Stimulated activated memory B cell treated with anti-CD40 and anti-IgM and Interleukin-4, amounts not matched to agents 10 μg/mL and 1 μg/mL and 100 μg/mL, for 72 hours (primary cell): ENCODE data around the gene KLHL8.
"Not testable (repeated sequence)": the region's sequence is repeated elsewhere in the genome, so short reads cannot be mapped to it uniquely, and the experiment has no call there.

Source experiments
- ATAC-seq: fragments of 150-1000 bp; cut with Tn5 transposase; 2 replicates; pipeline ENCODE4 v1.10.0; 2021
- H3K27ac Mint-ChIP-seq: one replicate; pipeline ENCODE4 v1.8.0; 2022; ENCODE audit warnings: mild to moderate bottlenecking, mixed read lengths
- H3K27me3 Mint-ChIP-seq: one replicate; pipeline ENCODE4 v1.8.0; 2022; ENCODE audit warnings: mixed read lengths
- H3K36me3 Mint-ChIP-seq: one replicate; pipeline ENCODE4 v1.8.0; 2022; ENCODE audit warnings: mixed read lengths
- H3K4me1 Mint-ChIP-seq: one replicate; pipeline ENCODE4 v1.8.0; 2022; ENCODE audit warnings: mixed read lengths
- H3K4me3 Mint-ChIP-seq: one replicate; pipeline ENCODE4 v1.8.0; 2022; ENCODE audit warnings: mild to moderate bottlenecking, moderate library complexity, mixed read lengths
- H3K9me3 Mint-ChIP-seq: one replicate; pipeline ENCODE4 v1.8.0; 2022; ENCODE audit warnings: mixed read lengths

KLHL8 gene

DNA sequence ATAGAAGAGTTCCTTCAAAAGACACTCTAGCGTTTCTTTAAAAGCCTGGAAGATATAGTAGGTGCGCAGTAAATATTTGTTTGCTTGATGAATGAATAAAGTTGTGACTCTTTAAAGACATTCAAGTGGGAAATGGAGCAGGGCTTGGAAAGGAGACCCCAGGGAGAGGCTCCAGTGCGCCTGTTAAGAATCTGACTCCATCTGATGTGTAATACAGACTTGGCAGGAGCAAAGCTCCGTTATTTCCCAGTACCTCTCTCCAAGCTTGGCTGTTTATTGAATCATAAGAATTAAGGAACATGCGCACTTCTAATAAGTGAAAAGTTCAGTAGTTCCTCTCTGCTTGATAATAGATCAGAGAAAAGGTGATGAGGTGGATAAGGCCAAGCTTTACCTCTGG, 18.8 kb upstream of the KLHL8 start:
- ATAC-seq: no peak
- no peak overlapping the region for H3K27ac Mint-ChIP-seq
- peaks cover under 1% of the 10 kb centered on the region for H3K27me3 Mint-ChIP-seq
- H3K4me1 Mint-ChIP-seq: peaks cover 8% of the 10 kb centered on the region
- peaks cover 17% of the 10 kb centered on the region for H3K9me3 Mint-ChIP-seq
- peaks cover 4% of the 10 kb centered on the region for H3K36me3 Mint-ChIP-seq
- H3K4me3 Mint-ChIP-seq: no peak overlapping the region

DNA sequence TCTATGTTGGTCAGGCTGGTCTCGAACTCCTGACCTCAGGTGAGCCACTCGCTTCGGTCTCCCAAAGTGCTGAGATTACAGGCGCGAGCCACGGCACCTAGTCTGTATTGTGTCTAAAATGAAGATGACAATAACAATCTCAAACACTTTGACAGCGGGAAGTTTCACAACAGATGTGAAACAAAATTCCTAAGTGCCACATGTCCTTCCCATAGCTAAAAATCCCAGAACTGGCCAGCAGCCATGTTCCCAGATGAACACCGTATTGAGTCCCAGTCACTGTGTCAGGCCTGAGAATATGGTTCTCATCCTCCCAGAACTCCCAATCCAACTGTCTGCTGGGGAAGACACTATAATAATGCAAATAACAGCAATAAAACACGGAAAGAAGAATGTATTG, 16.4 kb upstream of the KLHL8 start:
- Mint-ChIP-seq H3K4me3 (no peak overlapping the region), H3K4me1 (peaks cover 8% of the 10 kb centered on the region)

DNA sequence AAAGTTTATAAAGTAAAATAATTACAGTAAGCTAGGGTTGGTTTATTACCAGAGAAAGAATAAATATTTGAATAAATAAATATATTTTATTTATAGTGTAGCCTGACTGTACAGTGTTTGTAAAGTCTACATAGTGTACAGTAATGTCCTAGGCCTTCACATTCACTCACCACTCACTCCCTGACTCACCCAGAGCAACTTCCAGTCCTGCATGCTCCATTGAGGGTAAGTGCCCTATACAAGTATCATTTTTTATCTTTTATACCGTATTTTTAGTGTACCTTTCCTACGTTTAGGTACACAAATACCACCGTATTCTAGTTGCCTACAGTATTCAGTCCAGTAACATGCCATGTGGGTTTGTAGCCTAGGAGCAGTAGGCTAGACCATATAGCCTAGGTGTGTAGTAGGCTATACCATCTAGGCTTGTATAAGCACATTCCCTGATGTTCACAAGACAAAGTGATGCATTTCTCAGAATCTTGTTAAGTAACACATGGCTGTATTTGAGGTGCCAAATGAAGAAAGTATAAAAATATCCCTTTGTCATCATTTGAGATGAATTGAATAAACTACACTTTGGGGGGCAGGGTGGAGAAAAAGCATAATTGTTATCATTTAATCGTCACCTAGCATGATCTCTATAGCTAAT, 14.7 kb upstream of the KLHL8 start:
- peaks cover 8% of the 10 kb centered on the region for H3K4me1 Mint-ChIP-seq
- no peak overlapping the region for H3K4me3 Mint-ChIP-seq
- H3K9me3 Mint-ChIP-seq: no peaks in the 10 kb centered on the region
- no peaks in the 10 kb centered on the region for H3K36me3 Mint-ChIP-seq
- ATAC-seq: no peak
- no peak overlapping the region for H3K27ac Mint-ChIP-seq
- H3K27me3 Mint-ChIP-seq: peaks cover 17% of the 10 kb centered on the region

More for the DNA sequence above, 16.4 kb upstream of the KLHL8 start:
- no peak overlapping the region for H3K27ac Mint-ChIP-seq
- no peaks in the 10 kb centered on the region for H3K36me3 Mint-ChIP-seq
- peaks cover 2% of the 10 kb centered on the region for H3K9me3 Mint-ChIP-seq
- H3K27me3 Mint-ChIP-seq: peaks cover 8% of the 10 kb centered on the region
- no peak for ATAC-seq

DNA sequence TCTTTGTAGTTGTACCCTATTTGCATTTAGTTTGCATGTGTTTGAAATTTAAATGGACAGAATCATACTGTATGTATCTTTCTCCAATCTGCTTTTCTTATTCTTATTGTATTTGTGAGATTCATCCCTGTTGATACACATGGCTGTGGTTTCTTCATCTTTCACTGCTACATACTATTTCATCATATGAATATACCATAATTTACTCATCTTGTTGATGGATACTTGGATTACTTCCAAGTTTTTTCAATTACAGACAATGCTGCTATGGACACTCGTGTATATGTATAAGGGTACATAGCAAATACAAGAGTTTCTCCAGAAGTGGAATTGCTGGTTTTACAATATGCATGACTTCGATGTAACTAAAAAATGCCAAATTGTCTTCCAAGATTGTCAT, 11.8 kb upstream of the KLHL8 start:
- ATAC-seq: no peak
- peaks cover 8% of the 10 kb centered on the region for H3K4me1 Mint-ChIP-seq
- peaks cover 17% of the 10 kb centered on the region for H3K27me3 Mint-ChIP-seq
- H3K9me3 Mint-ChIP-seq: no peaks in the 10 kb centered on the region
- H3K27ac Mint-ChIP-seq: no peak overlapping the region
- H3K4me3 Mint-ChIP-seq: no peak overlapping the region
- H3K36me3 Mint-ChIP-seq: no peaks in the 10 kb centered on the region

DNA sequence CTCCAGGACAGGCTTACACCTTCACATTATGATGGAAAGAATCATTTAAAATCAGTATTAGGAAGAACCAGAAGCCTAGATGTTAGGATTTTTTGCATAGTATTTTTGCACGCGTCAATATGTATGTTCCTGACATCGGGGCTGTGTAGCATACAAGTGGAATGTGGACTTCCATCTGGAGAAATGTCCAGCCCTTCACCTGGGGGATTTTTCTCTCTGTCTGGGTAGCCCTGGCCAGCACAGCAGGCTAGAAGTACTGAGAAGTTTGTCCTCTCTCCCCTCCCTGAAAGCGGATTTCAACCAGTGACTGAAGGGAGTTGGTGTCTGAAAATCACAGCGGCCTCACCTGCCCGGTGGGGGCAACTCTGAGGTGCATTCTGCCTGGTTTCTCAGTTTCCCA, 10.4 kb upstream of the KLHL8 start:
- H3K9me3 Mint-ChIP-seq: no peaks in the 10 kb centered on the region
- no peak overlapping the region for H3K4me3 Mint-ChIP-seq
- H3K27ac Mint-ChIP-seq: no peak overlapping the region
- ATAC-seq: no peak
- H3K4me1 Mint-ChIP-seq: peaks cover 4% of the 10 kb centered on the region
- H3K36me3 Mint-ChIP-seq: no peaks in the 10 kb centered on the region
- H3K27me3 Mint-ChIP-seq: peaks cover 17% of the 10 kb centered on the region

DNA sequence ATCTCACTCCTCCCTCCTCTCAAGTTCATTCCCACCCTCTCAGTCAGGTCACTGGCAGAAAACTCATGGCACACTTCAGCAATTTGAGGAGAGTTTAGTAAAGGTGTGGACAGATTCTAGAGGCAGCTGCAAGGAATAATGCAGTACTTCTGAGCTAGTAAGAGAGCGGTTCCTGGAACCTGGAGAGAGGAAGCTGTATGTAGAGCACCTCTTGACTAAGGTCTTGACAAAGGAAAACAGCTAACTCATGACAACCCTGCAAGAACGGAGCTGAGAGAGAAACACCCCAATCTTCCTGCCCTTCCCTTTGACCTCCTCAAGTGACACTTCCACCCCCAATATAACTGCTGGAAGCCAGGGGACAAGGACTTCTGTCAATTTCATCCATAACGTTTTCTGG, 9.6 kb upstream of the KLHL8 start:
- no peaks in the 10 kb centered on the region for H3K4me1 Mint-ChIP-seq
- ATAC-seq: no peak
- H3K9me3 Mint-ChIP-seq: no peaks in the 10 kb centered on the region
- H3K27ac Mint-ChIP-seq: no peak overlapping the region
- H3K4me3 Mint-ChIP-seq: no peak overlapping the region
- peaks cover 17% of the 10 kb centered on the region for H3K27me3 Mint-ChIP-seq
- H3K36me3 Mint-ChIP-seq: no peaks in the 10 kb centered on the region

DNA sequence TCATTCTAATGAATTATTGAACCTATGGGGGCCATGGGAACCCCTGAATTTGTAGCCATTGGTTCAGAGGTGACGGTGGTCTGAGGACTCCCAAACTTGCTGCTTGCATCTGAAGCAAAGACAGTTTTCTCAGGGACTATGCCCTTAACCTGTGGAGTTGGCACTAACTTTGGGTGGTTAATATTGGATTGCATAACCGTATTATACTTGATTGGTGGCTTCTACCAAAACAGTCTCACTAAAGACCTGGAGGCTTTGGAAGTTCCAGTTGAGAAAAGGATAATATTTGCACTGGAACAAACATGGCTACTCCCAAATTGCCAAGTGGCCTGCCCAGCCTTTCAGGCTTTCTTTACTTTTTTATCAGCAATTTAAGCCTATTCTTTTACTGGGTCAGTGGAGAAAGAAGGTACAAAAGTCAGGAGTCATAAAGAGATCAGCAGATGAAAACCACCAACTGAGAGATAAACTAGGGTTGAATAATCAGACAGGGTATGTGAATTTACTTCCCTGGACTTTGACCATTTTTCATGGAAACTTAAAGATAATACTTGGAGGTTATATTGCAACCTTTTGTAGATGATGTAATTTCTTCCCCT, 7.9 kb upstream of the KLHL8 start:
- no peak for ATAC-seq
- H3K27me3 Mint-ChIP-seq: peaks cover 17% of the 10 kb centered on the region
- no peak overlapping the region for H3K4me3 Mint-ChIP-seq
- H3K4me1 Mint-ChIP-seq: no peaks in the 10 kb centered on the region
- no peaks in the 10 kb centered on the region for H3K36me3 Mint-ChIP-seq
- no peaks in the 10 kb centered on the region for H3K9me3 Mint-ChIP-seq
- H3K27ac Mint-ChIP-seq: no peak overlapping the region

DNA sequence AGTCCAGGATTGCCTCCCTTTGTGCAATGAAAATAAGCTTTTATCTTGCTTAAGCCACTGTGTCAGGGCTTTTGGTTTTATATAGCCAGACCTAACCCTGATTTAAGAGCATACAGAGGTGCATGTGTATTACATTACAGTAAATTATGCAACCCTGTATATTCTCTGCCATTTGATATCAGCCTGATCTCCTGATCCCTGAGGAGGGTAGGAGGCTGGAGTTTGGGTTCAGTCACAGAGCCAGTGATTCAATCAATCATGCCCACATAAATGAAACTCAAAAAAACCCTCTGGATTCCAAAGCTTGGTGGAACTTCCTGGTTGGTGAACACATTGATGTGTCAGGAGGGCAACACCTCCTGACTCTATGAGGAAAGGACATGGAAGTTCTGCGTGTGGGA, 7.3 kb upstream of the KLHL8 start:
- Mint-ChIP-seq H3K36me3 (no peaks in the 10 kb centered on the region), H3K27ac (no peak overlapping the region), H3K4me3 (no peak overlapping the region), H3K4me1 (no peaks in the 10 kb centered on the region), H3K27me3 (peaks cover 17% of the 10 kb centered on the region), H3K9me3 (no peaks in the 10 kb centered on the region)
- no peak for ATAC-seq

DNA sequence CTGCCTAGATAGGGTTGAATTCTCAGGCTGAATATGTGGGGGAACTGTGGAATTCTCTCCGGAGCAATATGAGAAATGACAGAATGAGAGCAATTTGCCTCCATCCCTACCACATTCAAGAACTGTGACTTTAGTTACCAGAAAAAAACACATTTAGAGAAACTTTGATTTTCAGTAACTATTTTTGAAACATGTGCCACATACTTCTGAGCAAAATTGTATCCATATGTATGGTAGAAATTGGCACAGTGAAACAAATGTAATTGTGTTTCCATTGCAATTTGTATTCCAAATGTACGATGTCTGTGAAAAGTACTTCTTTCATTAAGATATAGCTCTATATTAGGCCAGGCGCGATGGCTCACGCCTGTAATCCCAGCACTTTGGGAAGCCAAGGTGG, 5.5 kb upstream of the KLHL8 start:
- Mint-ChIP-seq H3K9me3 (no peaks in the 10 kb centered on the region), H3K4me3 (no peak overlapping the region), H3K27ac (no peak overlapping the region), H3K4me1 (no peaks in the 10 kb centered on the region), H3K36me3 (no peaks in the 10 kb centered on the region), H3K27me3 (peaks cover under 1% of the 10 kb centered on the region)
- no peak for ATAC-seq

DNA sequence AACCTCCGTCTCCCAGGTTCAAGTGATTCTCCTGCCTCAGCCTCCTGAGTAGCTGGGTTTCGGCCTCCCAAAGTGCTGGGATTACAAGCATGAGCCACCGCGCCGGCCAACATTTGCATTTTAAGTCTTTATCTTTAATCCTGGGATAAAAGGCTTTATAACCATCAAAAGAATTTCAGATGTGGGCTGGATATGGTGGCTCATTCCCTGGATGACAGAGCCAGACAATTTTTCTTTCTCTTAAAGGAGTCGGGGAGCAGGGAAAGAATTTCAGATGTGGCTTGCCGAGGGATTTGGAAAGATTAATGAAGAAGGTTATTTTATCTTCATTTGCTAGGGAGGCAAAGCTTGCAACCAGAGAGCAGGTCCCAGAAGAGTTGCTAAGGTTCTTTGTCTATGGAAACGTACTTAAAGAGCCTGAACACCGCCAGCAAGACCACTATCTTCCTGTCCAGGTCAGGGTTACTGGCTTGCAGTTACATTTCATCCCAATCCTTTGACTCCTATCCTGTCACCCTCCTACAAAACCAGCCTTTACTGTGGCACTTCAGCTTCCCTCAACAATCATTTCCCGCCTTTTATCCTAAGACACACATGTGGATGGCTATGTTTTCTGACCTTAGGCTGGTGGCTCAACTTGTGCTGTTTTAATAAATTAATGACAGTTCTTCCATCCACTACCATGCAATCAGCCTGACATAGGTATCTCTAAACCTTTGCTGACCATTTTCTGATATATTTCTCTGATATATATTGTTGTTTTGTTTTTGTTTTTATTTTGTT, 3.9 kb upstream of the KLHL8 start:
- H3K27me3 Mint-ChIP-seq: no peaks in the 10 kb centered on the region
- H3K4me1 Mint-ChIP-seq: peaks cover 2% of the 10 kb centered on the region
- no peak overlapping the region for H3K4me3 Mint-ChIP-seq
- no peaks in the 10 kb centered on the region for H3K9me3 Mint-ChIP-seq
- H3K27ac Mint-ChIP-seq: no peak overlapping the region
- no peak for ATAC-seq
- no peaks in the 10 kb centered on the region for H3K36me3 Mint-ChIP-seq

DNA sequence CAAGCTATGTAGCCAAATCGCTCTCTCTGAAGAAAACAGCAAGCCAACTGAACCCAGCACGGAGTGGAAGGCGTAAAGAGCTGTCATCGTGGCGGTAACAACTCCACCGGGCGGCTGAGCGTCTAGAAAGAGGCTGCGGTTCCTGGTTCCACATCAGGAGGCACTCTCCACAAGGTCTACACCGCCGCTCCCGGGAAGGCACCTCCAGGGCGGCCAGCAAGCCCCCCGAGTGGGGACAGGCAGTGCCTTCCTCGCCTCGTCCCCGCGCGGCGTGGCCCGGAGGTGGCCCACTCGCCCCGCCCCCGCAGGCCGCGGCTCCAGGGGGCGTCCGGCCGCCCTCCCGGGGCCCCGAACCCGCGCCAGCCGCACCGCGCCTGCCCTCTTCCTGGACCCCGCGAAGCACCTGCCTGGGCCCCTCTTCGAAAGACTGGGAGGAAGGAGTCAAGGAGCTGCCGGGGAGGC, 755 bp downstream of the KLHL8 start:
- H3K4me1 Mint-ChIP-seq: peaks cover 14% of the 10 kb centered on the region
- no peaks in the 10 kb centered on the region for H3K36me3 Mint-ChIP-seq
- peak overlapping the region; percentile 83 for H3K27ac Mint-ChIP-seq
- H3K9me3 Mint-ChIP-seq: no peaks in the 10 kb centered on the region
- H3K4me3 Mint-ChIP-seq: peak overlapping the region; percentile 97
- ATAC-seq: peak; percentile 63
- H3K27me3 Mint-ChIP-seq: no peaks in the 10 kb centered on the region

DNA sequence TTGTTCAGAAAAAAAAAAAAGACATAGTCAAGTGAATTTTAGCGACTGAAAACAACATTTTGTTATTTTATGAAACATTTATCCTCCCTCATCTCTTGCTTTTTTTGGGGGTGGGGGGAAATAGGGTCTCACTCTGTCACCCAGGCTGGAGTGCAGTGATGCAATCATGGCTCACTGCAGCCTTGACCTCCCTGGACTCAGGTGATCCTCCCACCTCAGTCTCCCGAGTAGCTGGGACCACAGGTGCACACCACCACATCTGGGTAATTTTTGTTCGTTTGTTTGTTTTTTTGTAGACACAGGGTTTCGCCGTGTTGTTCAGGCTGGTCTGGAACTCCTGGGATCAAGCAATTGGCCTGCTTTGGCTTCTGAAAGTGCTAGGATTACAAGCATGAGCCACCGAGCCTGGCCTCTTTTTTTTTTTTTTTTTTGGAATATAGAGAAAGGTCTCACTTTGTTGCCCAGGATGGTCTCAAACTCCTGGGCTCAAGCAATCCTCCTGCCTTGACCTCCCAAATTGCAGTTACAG, 3.1 kb downstream of the KLHL8 start:
- H3K4me3 Mint-ChIP-seq, H3K36me3 Mint-ChIP-seq, ATAC-seq, H3K9me3 Mint-ChIP-seq, H3K27ac Mint-ChIP-seq, H3K27me3 Mint-ChIP-seq: not testable (repeated sequence)
- peaks cover 14% of the 10 kb centered on the region for H3K4me1 Mint-ChIP-seq

DNA sequence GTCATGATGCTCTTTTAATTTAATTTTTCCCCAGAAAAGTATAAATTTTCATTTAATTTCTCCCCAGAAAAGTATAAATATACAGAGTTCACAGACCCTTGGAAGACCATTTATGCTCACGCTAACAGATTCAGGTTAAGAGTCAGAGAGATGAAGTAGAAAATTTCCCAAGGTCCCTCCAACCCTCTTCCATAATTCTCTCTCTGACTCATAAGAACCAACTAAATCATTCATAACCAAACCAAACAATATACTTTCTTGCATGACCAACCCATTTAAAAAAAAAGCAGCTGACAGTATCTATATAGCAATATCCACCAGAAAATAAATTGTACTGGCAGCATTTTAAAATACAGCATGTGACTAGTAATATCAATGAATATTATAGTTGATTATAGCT, 3.9 kb downstream of the KLHL8 start:
- H3K4me1 Mint-ChIP-seq: peaks cover 14% of the 10 kb centered on the region
- no peaks in the 10 kb centered on the region for H3K9me3 Mint-ChIP-seq
- H3K27me3 Mint-ChIP-seq: no peaks in the 10 kb centered on the region
- no peak overlapping the region for H3K27ac Mint-ChIP-seq
- no peak overlapping the region for H3K4me3 Mint-ChIP-seq
- no peaks in the 10 kb centered on the region for H3K36me3 Mint-ChIP-seq
- ATAC-seq: no peak

DNA sequence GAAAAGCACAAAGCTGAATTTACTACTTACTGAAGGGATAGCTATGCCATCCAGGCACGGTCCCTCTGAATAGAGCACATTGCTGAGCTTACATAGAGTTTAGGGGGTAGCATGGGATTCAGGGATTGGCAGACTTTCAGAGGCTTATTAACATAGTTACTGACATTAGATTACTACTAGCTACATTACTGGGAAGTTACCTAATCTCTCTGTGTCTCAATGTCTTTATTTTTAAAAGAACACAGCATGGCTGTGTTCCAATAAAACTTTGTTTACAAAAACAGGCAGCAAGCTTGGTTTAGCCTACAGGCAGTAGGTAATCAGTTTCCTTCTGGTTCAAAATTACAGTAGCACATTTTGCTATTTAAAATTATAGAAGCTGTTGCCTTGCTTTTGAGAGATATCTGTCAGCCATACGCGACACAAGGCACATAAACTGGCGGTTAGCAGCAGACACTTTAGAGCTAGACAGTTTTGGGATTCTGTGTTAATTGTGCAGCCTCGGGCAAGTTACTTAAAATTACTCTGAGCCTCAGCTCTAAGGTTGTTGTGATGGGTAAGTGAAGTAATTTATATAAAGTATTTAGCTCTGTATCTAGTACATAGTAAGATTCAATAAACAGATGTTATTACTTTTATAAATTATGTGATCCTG, 6.9 kb downstream of the KLHL8 start:
- no peak overlapping the region for H3K4me3 Mint-ChIP-seq
- H3K4me1 Mint-ChIP-seq: peaks cover 20% of the 10 kb centered on the region
- no peaks in the 10 kb centered on the region for H3K9me3 Mint-ChIP-seq

DNA sequence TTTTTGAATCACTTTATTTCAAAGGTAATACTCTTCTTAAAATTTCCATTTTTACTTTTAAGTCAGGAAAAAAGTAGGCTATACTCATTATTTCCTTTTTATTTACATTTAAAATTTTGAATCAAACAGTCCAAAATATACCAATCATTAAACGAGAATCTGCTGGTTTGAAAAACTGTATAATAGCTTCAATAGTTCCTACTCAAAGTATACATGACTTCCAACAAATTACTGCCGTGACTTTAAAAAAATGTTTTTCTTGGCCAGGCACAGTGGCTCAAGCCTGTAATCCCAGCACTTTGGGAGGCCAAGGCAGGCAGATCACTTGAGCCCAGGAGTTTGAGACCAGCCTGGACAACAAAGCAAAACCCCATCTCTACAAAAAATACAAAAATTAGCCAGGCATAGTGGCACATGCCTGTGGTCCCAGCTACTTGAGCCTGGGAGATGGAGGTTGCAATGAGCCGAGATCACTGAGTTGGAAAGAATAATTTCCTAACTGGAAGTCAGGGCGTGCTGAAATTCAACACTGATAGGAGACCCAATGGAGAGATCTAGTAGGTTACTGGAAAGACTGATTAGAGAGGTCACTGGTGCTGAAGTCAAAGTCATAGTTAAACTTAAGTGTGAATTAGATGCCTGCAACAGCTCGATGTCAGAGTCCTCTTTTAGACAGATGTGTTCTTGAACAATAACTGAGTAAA, 9.0 kb downstream of the KLHL8 start:
- H3K9me3 Mint-ChIP-seq: no peaks in the 10 kb centered on the region
- no peaks in the 10 kb centered on the region for H3K27me3 Mint-ChIP-seq
- ATAC-seq: no peak
- H3K27ac Mint-ChIP-seq: no peak overlapping the region
- H3K36me3 Mint-ChIP-seq: peaks cover 7% of the 10 kb centered on the region
- peaks cover 16% of the 10 kb centered on the region for H3K4me1 Mint-ChIP-seq
- no peak overlapping the region for H3K4me3 Mint-ChIP-seq

More for the DNA sequence above, 6.9 kb downstream of the KLHL8 start:
- H3K27me3 Mint-ChIP-seq: no peaks in the 10 kb centered on the region
- ATAC-seq: no peak
- H3K27ac Mint-ChIP-seq: no peak overlapping the region
- no peaks in the 10 kb centered on the region for H3K36me3 Mint-ChIP-seq
